SKM-1 treated with dmso at 0.1 percent for 144 hours (cell line): Measurements from ENCODE around the gene PRR5L.

Source experiments
- DNase-seq: peaks from one replicate; lab custom pipeline; 2025; ENCODE audit not compliant: unreplicated experiment; lab: John Stamatoyannopoulos, UW

PRR5L gene

DNA sequence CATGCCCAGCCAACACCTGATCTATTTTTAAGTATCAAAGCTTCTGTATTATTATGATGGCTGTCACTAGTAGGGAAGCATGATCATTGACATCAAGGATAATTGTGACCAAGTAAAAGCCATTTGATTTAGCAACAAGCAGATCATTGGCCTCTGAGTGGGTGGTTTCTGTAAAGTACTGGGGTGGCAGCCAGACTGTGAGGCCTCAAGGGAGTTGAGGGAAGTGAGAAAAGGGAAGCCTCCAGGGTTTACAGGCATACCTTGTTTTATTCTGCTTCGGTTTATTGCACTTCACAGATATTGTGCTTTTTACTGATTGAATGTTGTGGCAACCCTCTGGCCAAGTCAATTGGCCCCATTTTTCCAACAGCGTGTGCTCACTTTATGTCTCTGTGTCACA lies 60.1 kb downstream of the PRR5L start:
- peak; percentile 48 for DNase-seq

DNA sequence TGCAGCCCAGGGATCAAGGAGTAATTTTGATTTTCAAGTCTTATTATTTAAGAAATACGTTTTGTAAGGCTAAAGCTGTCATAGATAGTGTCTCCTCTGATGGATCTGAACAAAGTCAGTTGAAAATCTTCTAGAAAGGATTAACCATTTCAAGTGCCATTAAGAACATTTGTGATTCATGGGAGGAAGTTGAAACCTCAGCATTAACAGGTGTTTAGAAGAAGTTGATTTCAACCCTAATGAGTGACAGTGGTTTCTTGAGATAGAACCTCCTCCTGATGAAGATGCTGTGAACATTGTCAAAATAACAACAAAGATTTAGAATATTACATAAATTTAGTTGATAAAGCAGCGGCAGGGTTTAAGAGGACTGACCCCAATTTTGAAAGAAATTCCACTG lies 61.7 kb downstream of the PRR5L start:
- no peak for DNase-seq

DNA sequence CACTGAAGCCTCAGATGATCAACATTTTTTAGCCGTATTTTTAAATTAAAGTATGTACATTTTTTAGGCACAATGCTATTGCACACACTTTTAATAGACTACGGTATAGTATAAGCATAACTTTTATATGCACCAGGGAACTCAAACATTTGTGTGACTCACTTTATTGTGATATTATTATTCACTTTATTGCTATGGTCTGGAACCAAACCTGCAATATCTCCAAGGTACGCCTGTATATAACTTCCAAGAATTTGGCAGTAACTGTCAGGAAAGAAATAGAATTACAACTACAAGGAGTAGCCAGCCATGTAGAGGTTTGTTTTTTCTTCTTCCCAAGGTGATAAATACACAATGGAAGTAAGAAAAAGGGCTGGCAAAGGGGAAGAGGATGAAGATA lies 62.3 kb downstream of the PRR5L start:
- DNase-seq: no peak

DNA sequence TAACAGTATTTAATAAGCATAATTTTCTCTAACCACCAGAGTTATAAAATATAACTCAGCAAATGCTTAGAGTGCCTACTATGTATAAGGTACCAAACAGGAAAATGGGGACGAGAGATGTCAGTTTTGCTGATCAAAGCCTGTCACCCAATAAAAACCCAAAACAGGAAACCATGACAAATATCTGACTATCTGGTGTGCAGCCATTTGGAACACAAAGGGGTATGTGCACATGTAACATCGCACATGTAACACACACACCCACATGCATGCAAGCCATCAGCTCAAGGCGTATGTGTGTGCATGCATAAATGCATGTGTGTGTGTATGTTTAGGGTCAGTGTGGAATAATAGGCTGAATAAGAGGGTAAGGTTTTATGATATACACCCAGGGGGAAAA lies 64.2 kb downstream of the PRR5L start:
- no peak for DNase-seq

DNA sequence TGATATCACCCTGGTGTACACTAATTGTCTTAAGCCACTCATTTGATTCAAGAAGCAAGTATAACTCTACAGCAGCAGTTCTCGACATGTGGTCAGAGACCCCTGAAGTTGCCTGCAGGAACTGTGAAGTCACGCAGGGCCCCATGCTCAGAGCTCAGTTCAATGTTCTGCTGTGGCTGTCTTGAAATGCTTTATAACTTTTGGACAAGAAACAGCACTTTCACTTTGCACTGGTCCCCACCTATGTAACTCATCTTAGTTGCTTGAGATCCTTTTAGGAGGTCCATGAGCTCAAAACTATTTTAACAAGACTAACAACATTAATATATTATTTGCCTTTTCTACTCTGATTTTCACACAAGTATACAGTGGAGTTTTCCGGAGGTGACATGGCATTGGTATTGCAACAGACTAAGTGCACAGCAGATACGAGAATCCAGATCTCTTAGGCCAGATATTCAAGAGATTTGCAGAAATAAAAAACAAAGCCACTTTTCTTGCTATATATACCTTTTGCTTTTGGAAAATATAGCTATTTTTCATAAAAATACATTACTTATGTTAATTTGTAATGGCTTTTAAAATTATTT lies 64.8 kb downstream of the PRR5L start:
- DNase-seq: no peak

DNA sequence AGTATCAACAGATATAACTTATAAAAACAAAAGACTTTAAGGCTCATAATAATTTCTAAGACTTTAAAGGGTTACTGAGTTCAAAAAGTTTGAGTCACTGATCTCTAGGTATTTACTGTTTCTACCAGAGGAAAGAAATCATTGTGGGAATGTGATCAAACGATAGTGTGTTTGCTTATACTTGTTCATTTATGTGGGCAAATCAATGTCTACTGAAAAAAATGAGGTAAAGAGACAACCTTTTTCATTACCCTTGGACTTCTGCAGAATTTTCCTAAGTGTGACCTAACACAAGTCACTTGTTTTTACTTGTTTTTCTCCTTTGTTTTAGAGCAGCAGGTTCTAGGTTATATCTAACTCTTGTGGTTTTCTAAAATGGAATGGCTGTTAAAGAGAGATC lies 65.4 kb downstream of the PRR5L start:
- DNase-seq: no peak

DNA sequence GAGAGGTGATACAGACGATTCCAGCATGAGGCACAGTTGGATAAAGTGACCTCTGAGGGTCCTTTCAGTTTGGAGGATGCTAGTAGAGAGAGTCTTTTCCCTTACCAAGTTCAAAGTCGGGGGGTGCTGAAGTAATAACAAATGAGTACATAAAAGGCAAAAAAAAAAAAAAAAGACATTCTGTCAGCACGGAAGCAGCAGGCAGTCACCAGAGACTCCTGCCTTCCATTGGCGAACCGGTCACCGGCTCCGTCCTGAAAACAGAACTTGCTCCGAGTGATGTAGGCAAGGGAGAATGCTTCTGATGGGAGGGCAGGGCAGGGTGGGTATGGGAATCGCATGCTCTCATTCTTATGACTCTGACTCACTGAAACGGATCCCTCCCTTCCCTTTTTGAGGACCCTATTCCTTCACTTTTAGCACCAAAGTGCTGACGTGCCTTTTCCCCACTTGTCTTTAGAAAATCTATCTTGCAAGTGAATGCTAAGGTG lies 65.9 kb downstream of the PRR5L start:
- no peak for DNase-seq

DNA sequence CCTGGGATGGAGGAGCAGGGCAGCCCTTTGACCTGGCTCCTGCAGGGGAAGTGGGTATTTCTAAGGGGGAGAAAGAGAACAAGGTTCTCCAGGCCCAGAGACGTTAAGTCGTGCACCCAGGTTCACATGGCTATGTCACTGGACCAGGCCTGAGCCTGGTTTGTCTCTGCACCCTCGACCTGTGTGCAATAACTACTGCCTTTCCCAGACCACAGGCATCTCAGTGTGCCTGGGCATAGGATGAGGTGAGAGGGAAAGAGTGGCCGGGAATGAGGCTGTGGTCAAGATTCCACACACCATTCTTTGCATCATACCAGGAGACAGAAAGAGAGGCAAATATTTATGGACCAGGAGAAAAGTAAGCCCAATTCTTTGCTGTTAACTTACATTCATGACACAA lies 66.8 kb downstream of the PRR5L start:
- no peak for DNase-seq

DNA sequence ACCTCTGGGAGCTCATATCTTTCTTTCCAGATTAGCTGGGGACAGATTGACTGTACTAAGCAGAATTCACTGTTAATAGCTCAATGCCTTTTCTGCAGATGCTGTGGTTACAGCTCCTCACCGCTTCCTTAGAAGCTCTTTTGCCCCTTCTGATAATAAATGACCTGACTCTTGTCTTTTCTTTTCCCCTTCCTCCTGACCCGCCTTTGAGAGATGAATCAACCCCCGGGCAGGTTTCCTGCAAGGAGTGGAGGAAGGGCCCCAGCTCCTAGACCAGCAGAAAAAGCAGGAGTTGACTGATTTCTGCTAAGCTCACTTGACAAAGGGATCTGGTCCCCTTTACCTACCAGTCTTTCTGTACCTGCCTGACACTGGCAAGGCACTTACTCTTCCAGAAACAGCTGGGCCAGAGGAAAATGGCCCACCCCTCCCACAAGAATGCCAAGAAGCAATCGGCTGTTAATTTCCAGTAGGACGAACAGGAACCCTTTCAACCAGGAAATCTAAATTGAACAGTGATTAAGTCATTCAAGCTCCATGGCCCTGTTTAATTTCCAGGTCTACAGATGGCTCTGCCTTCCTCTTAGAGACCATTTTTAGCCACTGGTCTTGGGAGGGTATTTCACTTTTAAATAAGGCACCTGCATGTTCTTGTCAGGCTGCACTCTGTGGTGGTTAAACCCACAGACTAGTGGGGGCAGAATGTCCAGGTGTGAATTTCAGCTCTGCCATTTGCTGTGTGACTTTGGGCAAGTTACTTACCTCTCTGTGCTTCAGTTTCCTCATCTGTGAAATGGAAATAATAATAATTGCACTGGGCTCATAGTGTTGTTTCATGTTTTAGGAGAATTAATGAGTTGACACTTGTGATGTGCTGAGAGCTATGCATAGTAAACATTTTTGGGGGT lies 67.5 kb downstream of the PRR5L start:
- no peak for DNase-seq

DNA sequence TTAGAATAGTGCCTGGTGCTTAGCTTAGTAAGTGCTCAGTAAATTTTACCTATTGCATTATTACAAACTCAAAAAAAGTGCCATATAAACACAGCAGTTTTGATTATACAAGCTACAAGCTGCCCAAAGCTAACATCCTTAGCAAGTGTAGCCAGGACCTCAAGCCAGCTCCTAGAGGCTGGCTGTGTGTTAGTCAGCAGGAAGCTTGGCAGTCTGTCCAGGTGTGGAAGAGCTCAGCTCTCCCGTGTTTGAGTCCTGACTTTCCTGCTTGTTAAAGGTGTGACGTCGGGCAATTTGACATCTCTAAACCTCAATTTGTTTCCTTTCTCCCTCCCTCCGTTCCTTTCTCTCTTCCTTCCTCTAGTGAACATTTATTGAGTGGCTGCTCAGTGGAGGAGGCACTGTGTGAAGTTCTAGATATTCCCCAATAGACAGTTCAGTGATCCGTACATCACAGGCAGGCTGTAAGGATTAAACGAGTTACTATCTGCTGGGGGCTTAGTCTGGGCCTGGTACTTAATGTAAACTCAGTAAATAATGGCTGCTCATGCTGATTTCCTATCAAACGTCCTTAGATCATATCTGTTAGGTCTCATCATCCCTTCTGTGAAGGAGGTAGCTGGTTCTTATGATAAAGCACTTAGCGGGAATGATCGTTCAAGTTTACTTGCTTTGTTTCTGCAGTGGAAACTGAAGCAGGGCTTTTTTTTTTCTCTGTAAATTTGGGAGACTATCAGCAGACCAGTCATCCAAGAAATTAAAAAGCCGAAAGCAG lies 68.7 kb downstream of the PRR5L start:
- no peak for DNase-seq

DNA sequence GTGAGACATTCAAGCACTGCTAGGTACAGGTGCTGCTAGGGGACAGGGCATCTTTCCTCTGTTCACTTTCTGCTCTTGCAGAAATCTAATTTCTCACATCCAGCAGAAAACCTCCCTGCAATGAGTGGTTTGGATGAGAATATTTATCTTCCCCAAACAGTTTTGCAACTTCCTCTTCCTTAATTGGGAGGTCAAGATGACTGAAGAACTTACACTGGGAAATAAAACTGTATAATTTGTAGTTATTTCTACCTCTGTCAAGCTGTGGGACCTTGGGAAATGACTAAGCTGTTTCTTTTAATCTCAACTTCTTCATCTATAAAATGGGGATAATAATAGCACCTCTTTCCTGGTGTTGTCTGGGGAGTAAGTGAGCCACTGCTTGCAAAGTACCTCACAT lies 69.8 kb downstream of the PRR5L start:
- DNase-seq: peak; percentile 40

DNA sequence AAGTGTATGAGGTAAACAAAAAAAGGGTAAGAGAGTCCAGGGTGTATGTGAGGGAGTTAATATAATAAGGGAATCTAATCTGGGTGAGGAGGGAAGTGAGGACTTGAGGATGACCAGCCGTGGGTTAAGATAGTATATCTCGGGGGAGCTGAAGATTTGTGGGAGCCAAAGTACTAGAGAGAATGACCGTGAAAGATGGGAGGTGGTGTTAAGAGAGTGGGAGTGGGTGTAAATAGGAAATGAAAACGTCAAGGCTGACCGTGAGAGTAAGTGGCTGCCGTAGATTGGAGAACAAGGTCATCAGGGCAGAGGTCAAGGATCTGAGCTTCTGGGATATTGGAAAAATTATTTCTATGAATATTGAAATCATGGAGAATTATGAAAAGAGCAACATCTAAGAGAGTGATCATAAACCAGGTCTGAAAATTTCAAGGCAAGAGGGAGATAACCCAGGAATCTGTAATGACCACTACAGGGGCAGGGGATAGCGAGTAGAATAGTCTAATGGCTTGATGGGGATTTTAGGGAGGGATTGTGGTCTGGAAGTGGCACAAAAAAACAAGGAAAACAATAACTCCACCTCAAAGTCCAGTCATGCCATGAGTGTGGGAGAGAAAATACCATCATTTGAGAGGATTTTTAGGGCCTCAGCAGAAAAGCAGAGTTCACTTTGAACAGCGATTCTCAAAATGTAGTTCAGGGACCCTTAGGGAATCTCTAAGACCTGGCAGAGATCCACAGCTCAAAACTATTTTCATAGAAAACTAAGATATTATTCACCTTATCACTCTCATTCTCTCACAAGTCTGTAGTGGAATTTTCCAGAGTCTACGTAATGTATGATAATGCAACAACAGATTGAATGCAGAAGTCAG lies 72.0 kb downstream of the PRR5L start:
- DNase-seq: no peak

DNA sequence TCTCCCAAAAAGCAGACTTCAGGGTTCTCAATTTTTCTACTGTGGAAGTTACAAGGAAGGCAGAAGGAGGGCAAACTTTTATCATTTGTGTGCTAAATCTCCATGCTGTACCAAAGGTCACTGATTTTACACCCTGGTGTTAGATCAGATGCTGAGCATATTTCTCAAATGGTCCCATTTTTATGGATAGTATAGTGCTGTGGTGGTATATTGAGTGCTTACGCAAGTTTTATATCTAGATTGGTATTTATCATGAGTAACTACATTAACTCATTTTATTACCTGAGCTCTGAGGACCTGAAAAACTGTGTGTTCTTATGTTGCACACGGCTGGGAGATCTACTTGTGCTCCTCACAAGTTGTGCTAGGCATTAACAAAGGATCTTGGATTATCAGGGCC lies 75.1 kb downstream of the PRR5L start:
- DNase-seq: no peak

DNA sequence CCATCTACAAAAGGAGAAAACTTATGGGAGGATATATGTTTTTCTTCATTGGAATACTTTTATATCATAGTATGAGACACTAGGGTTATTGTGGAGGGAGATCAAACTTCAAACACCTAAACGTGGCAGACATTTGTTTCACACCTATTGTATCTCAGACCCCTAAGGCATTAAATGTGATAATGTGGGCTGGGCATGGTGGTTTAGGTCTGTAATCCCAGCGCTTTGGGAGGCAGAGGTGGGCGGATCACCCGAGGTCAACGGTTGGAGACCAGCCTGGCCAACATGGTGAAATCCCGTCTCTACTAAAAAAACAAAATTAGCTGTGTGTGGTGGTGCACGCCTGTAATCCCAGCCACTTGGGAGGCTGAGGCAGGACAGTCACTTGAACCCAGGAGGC lies 75.5 kb downstream of the PRR5L start:
- no peak for DNase-seq

DNA sequence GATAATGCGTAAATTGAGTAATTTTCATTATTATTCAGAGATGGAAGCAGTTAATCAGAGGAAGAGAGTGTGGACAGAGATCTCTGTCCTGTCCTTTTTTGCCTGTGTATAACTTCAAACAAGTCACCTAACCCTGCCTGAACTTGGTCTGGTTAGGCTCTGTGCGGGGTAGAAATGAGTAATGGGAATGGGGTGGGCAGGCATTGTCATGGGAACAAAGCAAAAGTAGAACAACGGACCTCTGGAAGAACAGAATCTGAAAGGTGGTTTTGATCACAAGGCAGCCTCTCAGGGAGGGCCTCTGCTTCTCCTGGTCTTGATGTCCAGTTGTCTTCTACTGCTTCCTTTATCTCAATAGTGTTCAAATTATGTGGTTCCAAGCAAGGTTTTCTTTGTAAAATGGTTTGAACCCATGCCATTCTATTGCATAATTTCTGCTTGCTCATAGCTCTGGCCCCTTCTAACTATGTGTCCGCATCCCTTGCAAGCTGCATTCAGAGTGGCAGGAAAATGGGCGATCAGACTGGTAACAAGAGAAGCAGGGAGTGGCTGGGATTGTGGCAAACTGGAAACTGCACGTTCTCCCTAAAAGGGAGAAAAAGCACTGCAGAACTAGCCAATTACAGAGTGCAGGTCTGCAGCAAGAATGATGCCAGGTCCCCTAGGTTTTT lies 76.1 kb downstream of the PRR5L start:
- DNase-seq: no peak

DNA sequence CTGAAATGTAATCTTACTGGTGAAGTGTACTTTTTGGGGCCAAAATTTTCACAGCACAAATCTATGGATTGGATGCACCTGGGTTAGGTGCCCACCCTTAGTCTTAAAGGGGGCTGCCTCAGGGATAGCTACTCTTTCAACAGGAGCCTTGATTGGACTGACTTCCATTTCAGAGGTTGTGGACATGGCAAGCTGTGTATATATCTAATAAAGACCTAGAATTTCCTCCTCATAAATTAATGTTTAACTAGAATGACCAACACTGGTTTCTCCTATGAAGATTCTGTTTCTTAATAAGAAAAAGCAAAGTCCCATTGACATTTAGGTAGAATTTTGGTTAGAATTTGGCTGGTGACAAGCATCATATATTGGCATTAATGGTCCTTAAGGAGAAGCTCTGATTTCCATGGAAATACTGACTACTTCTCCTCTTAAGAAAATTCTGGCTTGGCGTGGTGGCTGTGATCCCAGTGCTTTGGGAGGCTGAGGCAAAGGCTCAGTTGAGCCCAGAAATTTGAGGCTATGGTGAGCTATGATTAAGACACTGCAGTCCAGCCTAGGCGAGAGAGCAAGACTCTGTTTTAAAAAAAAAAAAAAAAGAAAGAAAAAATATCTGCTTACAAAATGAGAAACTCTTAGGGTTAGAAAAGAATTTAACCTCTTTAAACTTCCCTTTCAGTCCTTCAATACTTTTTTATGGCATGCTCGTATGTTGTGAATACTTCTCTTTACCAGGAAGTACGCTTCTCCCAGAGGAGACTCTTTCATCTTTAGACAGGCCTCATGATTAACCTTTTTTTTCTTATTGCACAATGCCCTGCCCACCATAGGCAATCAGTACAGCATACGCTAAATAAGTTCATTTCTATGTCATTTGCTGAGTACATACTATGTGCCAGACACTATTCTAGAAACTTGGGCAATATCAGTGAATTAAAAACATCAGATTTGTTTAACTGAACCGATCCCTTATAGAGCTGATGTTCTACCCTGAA lies 77.2 kb downstream of the PRR5L start:
- DNase-seq: no peak

DNA sequence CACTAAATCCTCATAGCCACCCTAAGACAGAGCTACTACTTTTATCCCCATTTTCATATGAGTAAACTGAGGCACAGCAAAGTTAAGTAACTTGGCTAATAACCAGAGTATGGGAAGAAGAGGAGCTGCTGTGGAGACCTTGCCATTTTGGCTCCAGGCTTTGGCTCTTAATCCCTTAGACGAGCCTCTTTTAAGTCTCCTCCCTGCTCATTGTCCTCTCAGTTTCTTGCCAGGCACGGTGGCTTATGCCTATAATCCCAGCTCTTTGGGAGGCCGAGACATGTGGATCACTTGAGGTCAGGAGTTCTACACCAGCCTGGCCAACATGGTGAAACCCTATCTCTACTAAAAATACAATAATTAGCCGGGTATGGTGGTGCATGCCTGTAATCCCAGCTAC lies 78.6 kb downstream of the PRR5L start:
- no peak for DNase-seq

DNA sequence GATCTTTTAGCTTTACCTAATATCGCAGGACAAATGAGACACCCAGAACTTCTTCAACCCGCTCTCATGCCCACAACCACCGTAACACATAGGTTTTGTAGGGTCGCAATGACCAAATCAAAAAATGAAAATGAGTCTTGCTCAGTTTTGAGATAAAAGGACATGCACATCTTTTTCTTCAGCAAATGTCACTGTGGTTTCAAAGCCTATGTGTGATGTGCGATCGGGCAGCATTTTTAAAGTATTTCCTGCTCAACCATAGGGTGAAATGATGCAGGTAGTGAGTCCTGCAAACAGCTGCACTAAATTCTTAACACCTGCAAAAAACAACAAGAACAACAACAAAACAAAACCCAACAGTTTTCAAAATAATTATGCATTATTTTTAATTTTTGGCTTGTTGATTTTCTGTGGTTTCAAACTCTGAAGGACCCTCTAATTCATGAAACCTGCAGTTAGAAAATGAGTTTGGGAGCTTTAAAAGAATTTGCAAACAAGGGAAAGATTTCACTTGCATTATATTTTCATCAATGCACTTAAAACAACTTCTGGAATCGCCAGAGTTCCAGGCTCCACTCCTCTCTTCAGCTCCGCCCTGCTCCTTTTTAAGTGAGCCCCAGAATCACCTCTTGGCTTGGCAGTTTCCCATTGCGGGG lies 79.4 kb downstream of the PRR5L start:
- no peak for DNase-seq
